Lower lobe of right lung (tissue), 2 donors: ENCODE results near the gene DAB1. TPM values are rescaled to one million over a fixed set of nuclear protein-coding genes. Genes with fewer than 3 reads are reported as not detected.

Experiments
- ATAC-seq, 2 donors: fragments of 200-7000 bp; cut with Tn5 transposase; one replicate each; pipeline ENCODE4 v1.9.1; 2020 to 2022; ENCODE audit warnings: mild to moderate bottlenecking in 2 of 2, moderate library complexity in 2 of 2
- DNase-seq: peaks from one replicate; pipeline ENCODE4 v3.0.0-alpha.2; 2020
- H3K27ac ChIP-seq: fragments of 200-600 bp; one replicate; pipeline ENCODE4 v1.8.0; 2022
- H3K27me3 ChIP-seq: fragments of 200-600 bp; one replicate; pipeline ENCODE4 v1.8.0; 2022; ENCODE audit warnings: low read depth
- H3K36me3 ChIP-seq: fragments of 200-600 bp; one replicate; pipeline ENCODE4 v1.8.0; 2022; ENCODE audit warnings: mild to moderate bottlenecking
- H3K4me1 ChIP-seq: fragments of 200-600 bp; one replicate; pipeline ENCODE4 v1.8.0; 2022
- H3K4me3 ChIP-seq: fragments of 200-600 bp; one replicate; pipeline ENCODE4 v1.8.0; 2022; ENCODE audit warnings: mild to moderate bottlenecking
- H3K9me3 ChIP-seq: fragments of 200-600 bp; one replicate; pipeline ENCODE4 v1.8.0; 2022
- intact Hi-C: fragments of 100-400 bp; cut with DNase I; formaldehyde crosslinking; loops from one replicate; pipeline ENCODE4 v1.11.0; 2022
- total RNA-seq: library from RNA; stranded (reverse); fragmentation: NEBNext Ultra II Directional; extraction: Animal tissue kit (Norgen Biotek cat#: 25700); gene quantifications from one replicate; pipeline ENCODE4 v1.2.1, GENCODE V29; 2021
- TF ChIP-seq, protein P1 (sequence below): fragments of 200-600 bp; IDR thresholded peaks from one replicate; pipeline ENCODE4 v1.8.0; 2022; ENCODE audit warnings: antibody characterized with exemption, mild to moderate bottlenecking
- donor health status: DM: no; HTN: yes; CAD: no; lungs with severe emphysema.

Gene DAB1
- total RNA-seq, 1 donor from 2014 or later: 1.9 TPM

DNA sequence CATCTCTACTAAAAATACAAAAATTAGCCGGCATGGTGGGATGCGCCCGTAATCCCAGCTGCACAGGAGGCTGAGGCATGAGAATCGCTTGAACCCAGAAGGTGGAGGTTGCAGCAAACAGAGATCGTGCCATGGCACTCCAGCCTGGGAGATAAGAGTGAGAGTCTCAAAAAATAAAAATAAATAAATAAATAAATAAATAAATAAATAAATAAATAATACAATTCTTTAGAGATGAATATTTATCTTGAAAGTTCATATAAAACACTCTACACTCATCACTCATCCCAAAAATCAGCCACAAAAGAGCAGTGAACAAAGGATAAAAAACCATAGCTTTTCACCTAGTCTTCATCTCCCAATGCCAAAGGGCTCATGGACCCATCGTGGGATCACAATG lies 295.9 kb downstream of the DAB1 start:
- Histone ChIP-seq H3K27me3 (no peaks in the 10 kb centered on the region), H3K9me3 (no peaks in the 10 kb centered on the region), H3K27ac (no peak overlapping the region), H3K4me1 (no peaks in the 10 kb centered on the region), H3K4me3 (no peak overlapping the region), H3K36me3 (no peaks in the 10 kb centered on the region)
- intact Hi-C loops: no loop called here
- DNase-seq: no peak
- no peak for ATAC-seq
- TF ChIP-seq, protein P1, sequence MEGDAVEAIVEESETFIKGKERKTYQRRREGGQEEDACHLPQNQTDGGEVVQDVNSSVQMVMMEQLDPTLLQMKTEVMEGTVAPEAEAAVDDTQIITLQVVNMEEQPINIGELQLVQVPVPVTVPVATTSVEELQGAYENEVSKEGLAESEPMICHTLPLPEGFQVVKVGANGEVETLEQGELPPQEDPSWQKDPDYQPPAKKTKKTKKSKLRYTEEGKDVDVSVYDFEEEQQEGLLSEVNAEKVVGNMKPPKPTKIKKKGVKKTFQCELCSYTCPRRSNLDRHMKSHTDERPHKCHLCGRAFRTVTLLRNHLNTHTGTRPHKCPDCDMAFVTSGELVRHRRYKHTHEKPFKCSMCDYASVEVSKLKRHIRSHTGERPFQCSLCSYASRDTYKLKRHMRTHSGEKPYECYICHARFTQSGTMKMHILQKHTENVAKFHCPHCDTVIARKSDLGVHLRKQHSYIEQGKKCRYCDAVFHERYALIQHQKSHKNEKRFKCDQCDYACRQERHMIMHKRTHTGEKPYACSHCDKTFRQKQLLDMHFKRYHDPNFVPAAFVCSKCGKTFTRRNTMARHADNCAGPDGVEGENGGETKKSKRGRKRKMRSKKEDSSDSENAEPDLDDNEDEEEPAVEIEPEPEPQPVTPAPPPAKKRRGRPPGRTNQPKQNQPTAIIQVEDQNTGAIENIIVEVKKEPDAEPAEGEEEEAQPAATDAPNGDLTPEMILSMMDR: no peak

DNA sequence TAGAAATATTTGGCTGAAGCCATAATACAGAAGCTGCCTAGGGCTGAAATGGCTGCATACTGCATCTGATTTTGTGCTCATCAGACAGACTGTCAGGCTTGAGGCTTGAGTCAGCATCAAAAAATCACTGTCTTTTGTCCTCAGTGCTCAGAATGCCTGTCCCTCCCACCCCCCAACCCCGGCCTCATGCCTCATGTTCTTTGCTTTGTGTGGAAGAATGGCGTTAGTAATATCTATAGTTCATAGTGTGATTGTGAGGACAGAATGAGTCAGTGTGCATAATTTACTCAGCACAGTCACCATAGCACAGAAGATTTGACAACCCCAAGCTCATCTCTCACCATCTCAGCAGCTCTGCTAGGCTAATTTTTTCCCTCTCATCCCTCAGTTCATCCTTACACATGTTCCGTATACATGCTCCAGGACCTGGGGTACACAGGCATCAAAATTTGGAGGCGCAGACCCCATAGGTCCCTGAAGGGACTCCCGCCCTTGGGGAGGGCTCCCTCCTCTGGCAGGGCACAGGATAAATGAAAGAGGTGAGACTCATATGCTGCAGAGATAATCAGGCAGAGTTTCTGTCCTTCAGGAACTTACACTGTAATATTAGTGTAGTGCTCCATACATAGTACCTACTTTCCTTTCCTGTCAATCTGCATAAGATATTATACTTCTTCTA lies 299.0 kb downstream of the DAB1 start:
- no peaks in the 10 kb centered on the region for H3K36me3 ChIP-seq
- no peaks in the 10 kb centered on the region for H3K4me1 ChIP-seq
- no peaks in the 10 kb centered on the region for H3K27me3 ChIP-seq
- H3K4me3 ChIP-seq: no peak overlapping the region
- H3K27ac ChIP-seq: no peak overlapping the region
- no peaks in the 10 kb centered on the region for H3K9me3 ChIP-seq
- intact Hi-C loops: no loop called here
- no peak for DNase-seq
- ATAC-seq: no peak
- TF ChIP-seq, protein P1: no peak

DNA sequence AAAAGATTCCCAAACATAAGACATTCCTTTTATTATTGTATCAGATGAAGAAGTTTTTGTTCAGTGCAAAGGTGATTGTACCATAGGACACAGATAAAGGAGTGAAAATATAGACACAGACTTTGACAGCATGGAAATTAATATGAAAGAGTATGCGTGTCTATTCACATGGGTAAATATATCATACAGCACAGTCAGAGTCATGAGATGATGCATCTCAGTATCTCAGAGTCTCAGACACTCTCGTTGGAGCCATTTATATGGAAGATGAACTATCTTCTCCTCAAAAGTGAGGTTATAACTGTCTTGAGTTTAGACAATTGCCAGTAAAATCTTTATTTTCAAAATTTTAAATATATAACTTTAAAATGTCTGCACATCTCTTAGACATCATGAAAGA lies 299.7 kb downstream of the DAB1 start:
- no peak overlapping the region for H3K27ac ChIP-seq
- TF ChIP-seq, protein P1: no peak
- H3K27me3 ChIP-seq: no peaks in the 10 kb centered on the region
- intact Hi-C loops: no loop called here
- no peaks in the 10 kb centered on the region for H3K9me3 ChIP-seq
- no peaks in the 10 kb centered on the region for H3K36me3 ChIP-seq
- ATAC-seq (no peak), DNase-seq (no peak)
- no peak overlapping the region for H3K4me3 ChIP-seq
- peaks cover 5% of the 10 kb centered on the region for H3K4me1 ChIP-seq

DNA sequence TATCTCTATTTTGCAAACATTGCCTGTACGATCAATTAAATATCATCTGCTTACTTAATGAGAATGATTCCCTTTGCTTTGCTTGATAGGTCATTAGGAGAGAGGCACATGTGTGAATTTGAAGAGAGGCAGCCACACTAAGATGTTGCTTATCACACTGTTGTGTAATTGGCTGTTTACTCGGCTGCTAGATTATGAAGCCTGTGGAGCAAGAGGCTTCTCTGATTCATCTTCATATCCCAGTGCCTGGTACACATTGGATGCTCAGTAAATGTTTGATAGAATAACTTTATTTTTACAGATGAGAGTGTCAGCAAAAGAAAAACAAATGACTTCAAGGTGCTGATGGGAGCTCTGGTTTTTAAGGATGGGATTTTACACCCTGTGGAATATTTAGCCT lies 301.8 kb downstream of the DAB1 start:
- Histone ChIP-seq H3K27me3 (no peaks in the 10 kb centered on the region), H3K36me3 (no peaks in the 10 kb centered on the region), H3K4me3 (no peak overlapping the region), H3K27ac (no peak overlapping the region), H3K4me1 (peaks cover 9% of the 10 kb centered on the region), H3K9me3 (no peaks in the 10 kb centered on the region)
- DNase-seq (no peak), ATAC-seq (no peak)
- intact Hi-C loops: no loop called here
- TF ChIP-seq, protein P1: no peak

DNA sequence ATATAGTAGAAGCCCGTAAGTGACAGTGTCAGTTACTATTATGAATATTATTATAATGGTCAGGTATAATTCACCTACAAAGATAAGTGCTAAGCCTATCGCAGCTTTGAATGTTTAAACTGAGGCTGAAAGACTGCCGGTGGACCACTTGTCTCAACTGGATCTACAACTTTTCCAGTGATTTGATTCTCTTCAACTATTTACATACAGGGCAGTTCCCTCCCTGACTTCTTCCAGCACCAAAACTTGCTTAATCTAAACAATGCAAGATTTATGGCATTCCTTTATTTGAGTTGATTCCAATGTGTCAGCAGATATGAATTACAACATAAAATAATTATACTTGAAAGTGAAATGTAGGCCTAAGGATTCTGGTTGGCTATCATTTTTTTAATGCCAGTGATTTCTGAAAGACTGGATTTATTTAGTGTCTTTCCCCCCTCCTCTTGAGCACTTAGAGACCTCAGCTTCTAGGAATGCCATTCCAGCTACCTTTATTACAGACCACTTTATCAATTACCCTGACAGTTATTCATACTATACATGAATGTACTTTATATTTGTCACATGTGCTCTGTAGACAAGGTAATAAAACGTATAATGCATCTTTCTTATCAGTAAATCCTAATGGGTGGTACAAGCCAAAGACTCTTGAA lies 304.8 kb downstream of the DAB1 start:
- Histone ChIP-seq H3K27me3 (no peaks in the 10 kb centered on the region), H3K9me3 (no peaks in the 10 kb centered on the region), H3K27ac (no peak overlapping the region), H3K4me1 (peaks cover 9% of the 10 kb centered on the region), H3K36me3 (no peaks in the 10 kb centered on the region), H3K4me3 (no peak overlapping the region)
- DNase-seq: no peak
- ATAC-seq: no peak
- intact Hi-C loops: no loop called here
- TF ChIP-seq, protein P1: no peak
